ENCODE results near the gene UBE3D. TPM values are rescaled to one million over a fixed set of nuclear protein-coding genes. Genes with fewer than 3 reads are reported as not detected.
"Not testable (repeated sequence)": the region's sequence is repeated elsewhere in the genome, so short reads cannot be mapped to it uniquely, and the experiment has no call there.

UBE3D gene
- total RNA-seq, 2 donors from 2014 or later = 16.2 to 18.0 TPM

- peaks cover 27% of the 10 kb centered on the region for H3K36me3 Mint-ChIP-seq (ENCODE audit: low read depth)
- Histone ChIP-seq H3K27ac (ENCODE audit: low read depth, low read length) (no peak overlapping the region), H3K4me1 (ENCODE audit: control insufficient read depth, insufficient read depth, low read length) (peaks cover 3% of the 10 kb centered on the region), H3K27me3 (ENCODE audit: control insufficient read depth, insufficient read depth, low read length, poor library complexity, severe bottlenecking) (no peaks in the 10 kb centered on the region), H3K4me3 (ENCODE audit: low read length) (no peak overlapping the region), H3K9ac (ENCODE audit: extremely low read depth, low read length, poor library complexity, severe bottlenecking) (no peak overlapping the region), H3K9me3 (ENCODE audit: control insufficient read depth, low read length) (no peaks in the 10 kb centered on the region), H3K36me3 (ENCODE audit: control insufficient read depth, insufficient read depth, low read length) (no peaks in the 10 kb centered on the region)
- peaks cover 4% of the 10 kb centered on the region for H3K9me3 Mint-ChIP-seq
- 83 to 88% methylated on average over 2 to 9 of the region's 9 CpGs for WGBS, 2 experiments (ENCODE audit: insufficient coverage in 1 of 2, insufficient read length in 1 of 2)
- no peak overlapping the region for H3K4me3 Mint-ChIP-seq
- no peak for TF ChIP-seq CTCF (conservative IDR thresholded peaks at IDR 0.05)
- peaks cover 11% of the 10 kb centered on the region for H3K4me1 Mint-ChIP-seq
- no peaks in the 10 kb centered on the region for H3K27me3 Mint-ChIP-seq (ENCODE audit: insufficient read depth)
- no peak for DNase-seq
- H3K27ac Mint-ChIP-seq = no peak overlapping the region
These were observed 171.6 kb downstream of the UBE3D start for GRCh38 chr6:82893889-82894652.

- H3K4me1 Mint-ChIP-seq = peaks cover 11% of the 10 kb centered on the region
- H3K9me3 Mint-ChIP-seq; H3K36me3 ChIP-seq (ENCODE audit: control insufficient read depth, insufficient read depth, low read length); H3K9me3 ChIP-seq (ENCODE audit: control insufficient read depth, low read length); H3K4me1 ChIP-seq (ENCODE audit: control insufficient read depth, insufficient read depth, low read length); H3K4me3 ChIP-seq (ENCODE audit: low read length); H3K9ac ChIP-seq (ENCODE audit: extremely low read depth, low read length, poor library complexity, severe bottlenecking); H3K27ac ChIP-seq (ENCODE audit: low read depth, low read length); H3K4me3 Mint-ChIP-seq; DNase-seq; H3K27me3 ChIP-seq (ENCODE audit: control insufficient read depth, insufficient read depth, low read length, poor library complexity, severe bottlenecking); H3K27ac Mint-ChIP-seq; H3K27me3 Mint-ChIP-seq (ENCODE audit: insufficient read depth): not testable (repeated sequence)
- peaks cover 19% of the 10 kb centered on the region for H3K36me3 Mint-ChIP-seq (ENCODE audit: low read depth)
- WGBS, 2 experiments (ENCODE audit: insufficient coverage in 1 of 2, insufficient read length in 1 of 2) = 94 to 100% methylated on average over 2 to 3 of the region's 3 CpGs
These were observed 174.1 kb downstream of the UBE3D start for GRCh38 chr6:82891503-82891902.

GRCh38 chr6:82891076-82891475 lies 174.6 kb downstream of the UBE3D start:
- H3K9ac ChIP-seq (ENCODE audit: extremely low read depth, low read length, poor library complexity, severe bottlenecking) = no peak overlapping the region
- H3K27ac ChIP-seq (ENCODE audit: low read depth, low read length) = no peak overlapping the region
- peaks cover 3% of the 10 kb centered on the region for H3K4me1 ChIP-seq (ENCODE audit: control insufficient read depth, insufficient read depth, low read length)
- H3K4me3 ChIP-seq (ENCODE audit: low read length) = no peak overlapping the region
- Mint-ChIP-seq H3K27ac (no peak overlapping the region), H3K4me1 (peaks cover 11% of the 10 kb centered on the region), H3K27me3 (ENCODE audit: insufficient read depth) (no peaks in the 10 kb centered on the region), H3K4me3 (no peak overlapping the region), H3K36me3 (ENCODE audit: low read depth) (peaks cover 17% of the 10 kb centered on the region), H3K9me3 (no peaks in the 10 kb centered on the region)
- TF ChIP-seq CTCF (conservative IDR thresholded peaks at IDR 0.05) = no peak
- no peaks in the 10 kb centered on the region for H3K36me3 ChIP-seq (ENCODE audit: control insufficient read depth, insufficient read depth, low read length)
- no peaks in the 10 kb centered on the region for H3K27me3 ChIP-seq (ENCODE audit: control insufficient read depth, insufficient read depth, low read length, poor library complexity, severe bottlenecking)
- no peaks in the 10 kb centered on the region for H3K9me3 ChIP-seq (ENCODE audit: control insufficient read depth, low read length)
- no peak for DNase-seq

GRCh38 chr6:82890240-82890639 lies 175.4 kb downstream of the UBE3D start:
- H3K9me3 Mint-ChIP-seq = no peaks in the 10 kb centered on the region
- peaks cover 11% of the 10 kb centered on the region for H3K4me1 Mint-ChIP-seq
- H3K4me3 Mint-ChIP-seq = no peak overlapping the region
- H3K27me3 Mint-ChIP-seq (ENCODE audit: insufficient read depth) = no peaks in the 10 kb centered on the region
- Histone ChIP-seq H3K36me3 (ENCODE audit: control insufficient read depth, insufficient read depth, low read length) (no peaks in the 10 kb centered on the region), H3K27ac (ENCODE audit: low read depth, low read length) (no peak overlapping the region), H3K4me1 (ENCODE audit: control insufficient read depth, insufficient read depth, low read length) (peaks cover 3% of the 10 kb centered on the region), H3K27me3 (ENCODE audit: control insufficient read depth, insufficient read depth, low read length, poor library complexity, severe bottlenecking) (no peaks in the 10 kb centered on the region), H3K4me3 (ENCODE audit: low read length) (no peak overlapping the region), H3K9ac (ENCODE audit: extremely low read depth, low read length, poor library complexity, severe bottlenecking) (no peak overlapping the region), H3K9me3 (ENCODE audit: control insufficient read depth, low read length) (no peaks in the 10 kb centered on the region)
- H3K36me3 Mint-ChIP-seq (ENCODE audit: low read depth) = peaks cover 15% of the 10 kb centered on the region
- no peak for DNase-seq
- TF ChIP-seq CTCF (conservative IDR thresholded peaks at IDR 0.05) = no peak
- 91 to 100% methylated on average over 1 of the region's 1 CpG for WGBS, 2 experiments (ENCODE audit: insufficient coverage in 1 of 2, insufficient read length in 1 of 2)
- H3K27ac Mint-ChIP-seq = no peak overlapping the region
